ENCODE measurements around the gene DYSF. TPM values are rescaled to one million over a fixed set of nuclear protein-coding genes. Genes with fewer than 3 reads are reported as not detected.

The DYSF gene
- total RNA-seq, 1 donor from 2014 or later = 72.0 TPM

DNA sequence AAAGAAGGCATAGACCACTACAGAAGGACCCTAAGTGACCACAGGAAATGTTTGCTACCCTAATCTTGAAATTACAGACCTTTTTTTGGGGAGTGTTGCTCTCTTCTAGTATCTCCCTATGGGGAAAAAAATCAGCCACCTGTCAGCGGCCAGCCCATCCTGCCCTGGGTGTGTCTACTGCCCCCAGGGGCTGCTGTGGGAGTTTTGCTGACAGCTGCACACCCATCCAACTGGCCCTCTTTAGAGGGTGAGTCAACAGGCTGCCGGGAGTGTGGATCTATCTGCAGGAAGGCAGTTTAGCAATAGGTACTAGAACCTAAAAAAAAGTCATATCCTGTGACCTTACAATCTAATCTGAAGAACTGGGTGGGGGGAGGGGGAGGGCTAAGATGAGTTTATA, 796 bp upstream of the DYSF start:
- peaks cover 55% of the 10 kb centered on the region for H3K4me1 Mint-ChIP-seq (ENCODE audit: unreplicated experiment)
- TF ChIP-seq, protein P1, sequence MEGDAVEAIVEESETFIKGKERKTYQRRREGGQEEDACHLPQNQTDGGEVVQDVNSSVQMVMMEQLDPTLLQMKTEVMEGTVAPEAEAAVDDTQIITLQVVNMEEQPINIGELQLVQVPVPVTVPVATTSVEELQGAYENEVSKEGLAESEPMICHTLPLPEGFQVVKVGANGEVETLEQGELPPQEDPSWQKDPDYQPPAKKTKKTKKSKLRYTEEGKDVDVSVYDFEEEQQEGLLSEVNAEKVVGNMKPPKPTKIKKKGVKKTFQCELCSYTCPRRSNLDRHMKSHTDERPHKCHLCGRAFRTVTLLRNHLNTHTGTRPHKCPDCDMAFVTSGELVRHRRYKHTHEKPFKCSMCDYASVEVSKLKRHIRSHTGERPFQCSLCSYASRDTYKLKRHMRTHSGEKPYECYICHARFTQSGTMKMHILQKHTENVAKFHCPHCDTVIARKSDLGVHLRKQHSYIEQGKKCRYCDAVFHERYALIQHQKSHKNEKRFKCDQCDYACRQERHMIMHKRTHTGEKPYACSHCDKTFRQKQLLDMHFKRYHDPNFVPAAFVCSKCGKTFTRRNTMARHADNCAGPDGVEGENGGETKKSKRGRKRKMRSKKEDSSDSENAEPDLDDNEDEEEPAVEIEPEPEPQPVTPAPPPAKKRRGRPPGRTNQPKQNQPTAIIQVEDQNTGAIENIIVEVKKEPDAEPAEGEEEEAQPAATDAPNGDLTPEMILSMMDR (IDR thresholded peaks at IDR 0.05) = no peak
- no peak overlapping the region for H3K4me3 Mint-ChIP-seq (ENCODE audit: unreplicated experiment)
- no peaks in the 10 kb centered on the region for H3K36me3 Mint-ChIP-seq (ENCODE audit: unreplicated experiment)
- H3K27me3 Mint-ChIP-seq (ENCODE audit: unreplicated experiment) = no peaks in the 10 kb centered on the region
- peak overlapping the region; percentile 84 for H3K27ac Mint-ChIP-seq (ENCODE audit: unreplicated experiment)
- DNase-seq (ENCODE audit: extremely low spot score, unreplicated experiment) = no peak
- no peaks in the 10 kb centered on the region for H3K9me3 Mint-ChIP-seq (ENCODE audit: unreplicated experiment)

DNA sequence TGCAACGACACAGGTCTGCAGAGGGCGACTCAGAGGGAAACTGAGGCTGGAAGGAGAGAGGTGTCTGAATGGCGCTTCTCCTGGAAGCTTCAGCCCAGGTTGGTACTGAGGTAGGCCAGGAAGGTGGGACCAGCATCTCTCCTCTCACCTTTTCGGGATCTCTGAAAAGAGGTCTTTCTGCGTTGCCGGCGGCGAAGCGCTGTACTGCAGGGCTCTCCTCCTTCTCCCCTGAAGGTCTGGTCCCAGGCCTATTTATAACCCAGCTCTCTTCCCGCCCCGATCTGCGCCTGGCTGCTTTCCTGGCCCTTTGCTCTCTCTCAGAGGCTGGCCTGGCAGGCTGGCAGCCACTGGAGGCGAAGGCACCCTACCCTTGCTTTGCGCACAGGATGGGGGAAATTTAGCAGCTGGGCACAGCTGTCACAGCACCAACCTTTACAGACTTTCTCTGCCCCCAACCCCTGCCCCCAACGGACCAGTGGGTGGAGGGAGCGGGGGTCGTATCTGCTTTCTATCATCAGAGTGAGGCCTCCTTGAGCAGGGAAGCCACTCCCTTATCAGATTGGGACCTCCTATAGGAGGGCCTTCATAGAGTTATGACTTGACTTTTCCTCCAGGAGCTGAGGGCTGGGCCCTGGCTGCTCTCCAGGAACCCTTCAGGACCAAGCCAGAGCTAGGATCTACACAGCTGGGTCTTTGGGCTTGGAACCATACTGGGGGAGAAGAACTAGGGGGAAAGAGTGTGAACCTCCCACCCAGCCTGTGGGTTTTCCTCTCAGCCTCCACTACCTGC, 1.1 kb downstream of the DYSF start:
- Mint-ChIP-seq H3K27me3 (ENCODE audit: unreplicated experiment) (no peaks in the 10 kb centered on the region), H3K27ac (ENCODE audit: unreplicated experiment) (peak overlapping the region; percentile 95)

DNA sequence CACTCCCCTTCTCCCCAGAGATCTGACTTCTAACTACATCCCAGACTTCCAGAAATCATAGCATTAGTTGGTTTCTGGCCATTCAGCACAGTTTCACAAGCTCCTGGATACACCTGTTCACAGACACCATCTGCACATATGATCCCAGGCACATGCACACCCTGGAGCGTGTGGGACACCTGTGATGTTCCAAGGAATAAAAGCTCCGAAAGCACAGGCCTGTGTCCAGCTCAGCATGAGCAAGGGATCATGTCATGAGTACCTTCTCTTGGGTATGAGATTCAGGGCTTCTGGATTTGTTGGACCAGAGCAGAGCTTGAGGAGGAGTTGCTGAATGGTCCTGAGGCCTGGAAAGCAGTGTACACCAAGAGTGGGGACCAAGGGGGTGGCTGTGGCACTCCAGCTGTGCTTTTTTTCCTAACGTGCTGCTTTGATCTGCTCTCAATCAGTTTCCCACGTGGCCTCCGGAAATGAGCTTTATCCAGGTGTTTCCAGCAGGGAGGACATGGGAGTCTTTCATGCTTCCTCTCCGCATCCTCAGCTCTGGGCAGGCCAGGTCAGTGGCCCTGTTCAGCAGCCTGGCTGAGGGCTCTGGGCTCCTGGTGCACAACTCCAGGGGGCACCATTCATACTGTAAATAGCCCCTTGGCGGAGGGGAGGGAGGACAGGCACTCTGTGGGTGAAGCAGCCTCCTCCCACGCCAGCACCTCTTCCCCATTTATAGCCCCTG, 1.8 kb downstream of the DYSF start:
- Mint-ChIP-seq H3K36me3 (ENCODE audit: unreplicated experiment) (no peaks in the 10 kb centered on the region), H3K9me3 (ENCODE audit: unreplicated experiment) (no peaks in the 10 kb centered on the region), H3K27ac (ENCODE audit: unreplicated experiment) (peak overlapping the region; percentile 95), H3K4me3 (ENCODE audit: unreplicated experiment) (peak overlapping the region; percentile 72), H3K27me3 (ENCODE audit: unreplicated experiment) (no peaks in the 10 kb centered on the region), H3K4me1 (ENCODE audit: unreplicated experiment) (peaks cover 79% of the 10 kb centered on the region)
- TF ChIP-seq, protein P1 (IDR thresholded peaks at IDR 0.05) = peak; percentile 21
- no peak for DNase-seq (ENCODE audit: extremely low spot score, unreplicated experiment)

More for the DNA sequence above, 1.1 kb downstream of the DYSF start:
- TF ChIP-seq, protein P1 (IDR thresholded peaks at IDR 0.05) = no peak
- DNase-seq (ENCODE audit: extremely low spot score, unreplicated experiment) = no peak
- Mint-ChIP-seq H3K9me3 (ENCODE audit: unreplicated experiment) (no peaks in the 10 kb centered on the region), H3K4me3 (ENCODE audit: unreplicated experiment) (peak overlapping the region; percentile 72), H3K36me3 (ENCODE audit: unreplicated experiment) (no peaks in the 10 kb centered on the region), H3K4me1 (ENCODE audit: unreplicated experiment) (peaks cover 72% of the 10 kb centered on the region)

DNA sequence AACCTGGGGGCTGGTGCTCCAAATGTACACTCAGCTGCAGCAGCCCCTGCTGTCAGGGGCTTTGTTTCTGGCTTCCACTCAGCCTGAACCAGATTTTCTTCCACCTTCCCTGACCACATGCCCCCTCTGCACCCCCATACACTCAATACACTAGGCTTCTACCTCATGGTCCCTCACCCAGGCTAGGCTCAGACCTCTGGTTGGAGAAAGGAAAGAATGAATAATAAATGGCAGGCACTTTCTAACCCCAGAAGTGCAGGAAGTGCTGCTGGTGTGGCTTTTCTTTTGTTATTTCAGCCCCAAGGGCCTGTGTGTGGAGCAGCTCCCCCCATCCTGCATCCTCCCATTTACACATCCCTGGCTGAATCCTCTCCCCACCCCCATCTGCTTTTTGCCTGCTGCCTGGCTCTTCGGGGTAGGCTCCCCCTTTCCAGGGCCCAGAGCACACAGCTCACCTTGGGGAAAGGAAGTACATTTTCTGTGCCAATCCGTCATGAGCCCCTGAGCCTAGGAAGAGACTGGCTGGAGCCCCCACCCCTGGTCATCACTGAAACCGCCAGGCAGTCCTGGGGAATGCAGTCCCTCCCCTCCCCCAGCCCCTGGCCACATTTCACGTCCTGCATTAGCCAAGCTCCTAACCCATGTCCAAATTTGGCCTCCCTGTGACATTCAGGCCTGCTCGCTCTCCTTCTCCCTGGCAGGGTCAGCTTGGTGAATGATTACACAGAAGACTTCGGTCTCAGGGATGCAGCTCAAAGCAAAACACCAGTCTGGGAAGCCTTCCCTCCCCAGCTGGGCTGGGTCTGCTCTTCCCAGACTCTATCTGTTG, 2.6 kb downstream of the DYSF start:
- H3K4me1 Mint-ChIP-seq (ENCODE audit: unreplicated experiment) = peaks cover 87% of the 10 kb centered on the region
- no peaks in the 10 kb centered on the region for H3K27me3 Mint-ChIP-seq (ENCODE audit: unreplicated experiment)
- peak overlapping the region; percentile 95 for H3K27ac Mint-ChIP-seq (ENCODE audit: unreplicated experiment)
- no peak for DNase-seq (ENCODE audit: extremely low spot score, unreplicated experiment)
- H3K9me3 Mint-ChIP-seq (ENCODE audit: unreplicated experiment) = no peaks in the 10 kb centered on the region
- TF ChIP-seq, protein P1 (IDR thresholded peaks at IDR 0.05) = no peak
- H3K4me3 Mint-ChIP-seq (ENCODE audit: unreplicated experiment) = peak overlapping the region; percentile 60
- no peaks in the 10 kb centered on the region for H3K36me3 Mint-ChIP-seq (ENCODE audit: unreplicated experiment)

Measured in osteocyte (in vitro differentiated cells).